Fibroblast of lung (primary cell): ENCODE results near the gene POLD3. TPM values are rescaled to one million over a fixed set of nuclear protein-coding genes. Genes with fewer than 3 reads are reported as not detected.

ENCODE experiments used
- DNase-seq, 2 donors: peaks; one replicate each; pipeline versions ENCODE4 v3.0.0 to v3.0.0-alpha.2; 2010; ENCODE audit warnings: low read depth in 2 of 2
- H2AFZ ChIP-seq: 2 replicates; pipeline ENCODE4 v1.5.1; 2012; ENCODE audit warnings: low read length, control low read depth, inconsistent platforms
- H3K27ac ChIP-seq: 2 replicates; pipeline ENCODE4 v1.5.1; 2011; ENCODE audit warnings: low read length, control low read depth; ENCODE audit not compliant: insufficient read depth
- H3K27me3 ChIP-seq: 2 replicates; pipeline ENCODE4 v1.5.1; 2011; ENCODE audit warnings: mild to moderate bottlenecking, low read length; ENCODE audit not compliant: control insufficient read depth, insufficient read depth
- H3K36me3 ChIP-seq: 2 replicates; pipeline ENCODE4 v1.5.1; 2011; ENCODE audit warnings: low read length; ENCODE audit not compliant: control insufficient read depth, insufficient read depth
- H3K4me1 ChIP-seq: 2 replicates; pipeline ENCODE4 v1.5.1; 2011; ENCODE audit warnings: low read length; ENCODE audit not compliant: control insufficient read depth, insufficient read depth; ENCODE audit errors: extremely low read depth
- H3K4me2 ChIP-seq: 2 replicates; pipeline ENCODE4 v1.5.1; 2011; ENCODE audit warnings: low read length, control low read depth; ENCODE audit not compliant: insufficient read depth; ENCODE audit errors: extremely low read depth
- H3K4me3 ChIP-seq, 4 experiments: fragments of 200-600 bp in 1 of 4; sonication (generic) in 1 of 4; replicated peaks in 1 of 4; 2 replicates each; pipeline ENCODE4 v1.5.1; 2011 to 2016; ENCODE audit warnings: low read length in 4 of 4, low read depth in 3 of 4, mild to moderate bottlenecking in 3 of 4, control low read depth in 2 of 4, inconsistent platforms in 1 of 4, mixed read lengths in 1 of 4; ENCODE audit not compliant: insufficient read depth in 1 of 4; ENCODE audit errors: control extremely low read depth in 1 of 4
- H3K79me2 ChIP-seq: 2 replicates; pipeline ENCODE4 v1.5.1; 2012; ENCODE audit warnings: mild to moderate bottlenecking, low read length, inconsistent platforms; ENCODE audit not compliant: control insufficient read depth, insufficient read depth
- H3K9ac ChIP-seq: 2 replicates; pipeline ENCODE4 v1.5.1; 2011; ENCODE audit warnings: mild to moderate bottlenecking, low read length, control low read depth; ENCODE audit not compliant: insufficient read depth
- H3K9me3 ChIP-seq: 2 replicates; pipeline ENCODE4 v1.5.1; 2012; ENCODE audit warnings: low read depth, low read length; ENCODE audit not compliant: control insufficient read depth, insufficient read depth
- H4K20me1 ChIP-seq: 2 replicates; pipeline ENCODE4 v1.5.1; 2011; ENCODE audit warnings: low read length; ENCODE audit not compliant: control insufficient read depth, insufficient read depth; ENCODE audit errors: extremely low read depth
- EZH2 ChIP-seq: IDR thresholded peaks from 2 replicates; pipeline ENCODE4 v1.5.1; 2012; ENCODE audit warnings: low read length, control low read depth, mild to moderate bottlenecking; ENCODE audit errors: missing control alignments
- polyA plus RNA-seq, 2 donors: library from polyadenylated mRNA; depleted of rRNA in 1 of 2; stranded (reverse) in 1 of 2; unstranded in 1 of 2; fragments of >200 nt; gene quantifications; 2 replicates each; pipeline ENCODE4 v1.2.1, GENCODE V29; 2011 to 2012; ENCODE audit warnings: missing spikeins in 1 of 2
- total RNA-seq: library from RNA; depleted of rRNA; stranded (reverse); fragments of >200 nt; gene quantifications from 2 replicates; pipeline ENCODE4 v1.2.1, GENCODE V29; 2014
- TF ChIP-seq, protein P1 (sequence below), 2 donors: IDR thresholded peaks in 1 of 2; conservative IDR thresholded peaks in 1 of 2; 1 replicate in 1 of 2; 2 replicates in 1 of 2; pipeline ENCODE4 v1.5.1; 2011 to 2012; ENCODE audit warnings: low read length in 2 of 2, control low read depth in 1 of 2, inconsistent platforms in 1 of 2, low read depth in 1 of 2, mild to moderate bottlenecking in 1 of 2

Gene POLD3
- total and polyA plus RNA-seq, 2 donors (not counting 1 experiment from before 2014, with no cell fraction given), result 9.1 to 13.7 TPM

DNA sequence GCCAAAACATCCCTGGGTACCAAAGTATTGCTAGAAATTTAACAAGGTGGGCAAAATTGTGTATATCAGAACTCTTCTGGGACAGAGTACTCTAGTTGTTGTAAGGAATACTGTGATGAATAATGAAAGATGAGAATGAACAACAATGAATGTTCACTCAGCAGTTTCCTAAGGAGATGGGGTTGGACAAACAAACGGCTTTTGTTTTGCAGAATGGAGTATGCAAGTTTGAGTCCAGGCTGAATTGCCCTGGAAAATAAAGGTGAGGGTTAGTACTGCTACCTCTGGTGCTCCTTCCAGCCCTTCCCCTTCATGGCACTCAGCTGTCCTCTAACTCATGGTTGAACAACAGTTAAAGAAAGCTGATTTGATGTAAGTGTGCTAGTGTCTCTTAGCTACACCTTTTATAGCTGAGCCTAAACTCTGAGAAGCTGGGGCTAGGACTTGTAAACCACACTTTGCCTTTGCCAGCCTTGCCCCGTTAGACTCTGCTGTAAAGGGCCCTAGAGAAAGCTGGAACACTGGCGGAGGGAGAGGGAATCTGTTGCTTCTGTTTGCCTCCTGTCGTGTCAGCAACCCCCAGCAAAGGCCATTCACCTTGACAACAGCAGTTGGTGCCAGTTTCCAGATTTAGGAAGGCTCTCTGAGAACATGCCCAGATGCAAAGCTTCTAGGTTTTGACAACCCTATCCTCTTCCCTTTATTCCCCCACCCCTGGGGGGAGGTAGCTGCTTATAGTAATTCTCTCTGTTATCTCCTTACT, 41.2 kb upstream of the POLD3 start:
- no peak for DNase-seq
- Histone ChIP-seq H3K4me1 (no peaks in the 10 kb centered on the region), H2AFZ (no peak overlapping the region), H3K9ac (no peak overlapping the region), H3K4me3 (no peak overlapping the region), H3K9me3 (no peaks in the 10 kb centered on the region), H3K27ac (no peak overlapping the region), H3K36me3 (no peaks in the 10 kb centered on the region), H3K4me2 (no peak overlapping the region), H4K20me1 (no peaks in the 10 kb centered on the region), H3K79me2 (no peaks in the 10 kb centered on the region), H3K27me3 (peaks cover 5% of the 10 kb centered on the region)
- TF ChIP-seq, protein P1, sequence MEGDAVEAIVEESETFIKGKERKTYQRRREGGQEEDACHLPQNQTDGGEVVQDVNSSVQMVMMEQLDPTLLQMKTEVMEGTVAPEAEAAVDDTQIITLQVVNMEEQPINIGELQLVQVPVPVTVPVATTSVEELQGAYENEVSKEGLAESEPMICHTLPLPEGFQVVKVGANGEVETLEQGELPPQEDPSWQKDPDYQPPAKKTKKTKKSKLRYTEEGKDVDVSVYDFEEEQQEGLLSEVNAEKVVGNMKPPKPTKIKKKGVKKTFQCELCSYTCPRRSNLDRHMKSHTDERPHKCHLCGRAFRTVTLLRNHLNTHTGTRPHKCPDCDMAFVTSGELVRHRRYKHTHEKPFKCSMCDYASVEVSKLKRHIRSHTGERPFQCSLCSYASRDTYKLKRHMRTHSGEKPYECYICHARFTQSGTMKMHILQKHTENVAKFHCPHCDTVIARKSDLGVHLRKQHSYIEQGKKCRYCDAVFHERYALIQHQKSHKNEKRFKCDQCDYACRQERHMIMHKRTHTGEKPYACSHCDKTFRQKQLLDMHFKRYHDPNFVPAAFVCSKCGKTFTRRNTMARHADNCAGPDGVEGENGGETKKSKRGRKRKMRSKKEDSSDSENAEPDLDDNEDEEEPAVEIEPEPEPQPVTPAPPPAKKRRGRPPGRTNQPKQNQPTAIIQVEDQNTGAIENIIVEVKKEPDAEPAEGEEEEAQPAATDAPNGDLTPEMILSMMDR (conservative IDR thresholded peaks at IDR 0.05 in 1 of 2, IDR thresholded peaks at IDR 0.05 in 1 of 2; ENCODE audit: low read depth in 1 of 2, low read length in 2 of 2), result no peak
- no peak for TF ChIP-seq EZH2

DNA sequence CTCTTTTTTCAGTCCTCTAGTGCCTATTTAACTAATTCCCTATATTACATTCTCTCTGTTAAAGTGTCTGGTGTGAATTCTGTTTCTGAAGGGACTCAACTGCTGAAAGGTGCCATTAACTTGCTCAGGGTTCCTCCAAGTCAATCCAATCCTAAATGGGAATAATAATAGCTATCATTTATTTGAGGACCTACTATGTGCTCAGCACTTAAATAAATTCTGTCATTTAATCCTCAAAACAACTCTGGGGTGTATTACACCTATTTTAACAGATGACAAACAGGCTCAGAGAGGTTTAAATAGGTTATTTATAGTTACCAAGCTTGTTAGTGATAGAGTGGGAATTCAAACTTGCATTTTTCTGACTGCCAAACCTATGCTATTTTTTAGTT, 40.6 kb upstream of the POLD3 start:
- Histone ChIP-seq H3K9ac (no peak overlapping the region), H3K4me3 (no peak overlapping the region), H3K9me3 (no peaks in the 10 kb centered on the region), H3K4me2 (no peak overlapping the region), H3K36me3 (no peaks in the 10 kb centered on the region), H3K27ac (no peak overlapping the region), H3K79me2 (no peaks in the 10 kb centered on the region), H3K27me3 (peaks cover 5% of the 10 kb centered on the region), H2AFZ (no peak overlapping the region), H3K4me1 (no peaks in the 10 kb centered on the region), H4K20me1 (no peaks in the 10 kb centered on the region)
- no peak for DNase-seq
- TF ChIP-seq EZH2, result no peak
- TF ChIP-seq, protein P1 (conservative IDR thresholded peaks at IDR 0.05 in 1 of 2, IDR thresholded peaks at IDR 0.05 in 1 of 2; ENCODE audit: low read depth in 1 of 2, low read length in 2 of 2), result no peak

DNA sequence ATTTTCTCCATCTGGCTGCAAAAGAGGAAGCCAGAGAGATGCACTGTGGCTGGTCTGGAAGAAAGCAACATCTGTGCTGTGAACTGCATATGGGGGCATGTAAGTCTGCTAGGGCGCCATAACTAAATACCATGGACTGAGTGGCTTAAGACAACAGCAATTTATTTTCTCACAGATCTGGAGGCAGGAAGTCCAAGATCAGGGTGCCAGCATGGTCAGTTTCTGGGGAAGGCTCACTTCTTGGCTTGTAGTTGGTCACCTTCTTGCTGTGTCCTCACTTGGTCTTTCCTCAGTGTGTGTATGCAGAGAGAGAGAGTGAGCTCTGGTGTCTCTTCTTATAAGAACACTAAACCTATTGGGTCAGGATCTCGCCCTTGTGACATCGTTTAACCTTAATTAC, 34.9 kb upstream of the POLD3 start:
- Histone ChIP-seq H3K4me3 (no peak overlapping the region), H3K4me2 (no peak overlapping the region), H3K9ac (no peak overlapping the region), H2AFZ (no peak overlapping the region), H3K27ac (no peak overlapping the region), H4K20me1 (no peaks in the 10 kb centered on the region), H3K4me1 (no peaks in the 10 kb centered on the region), H3K79me2 (no peaks in the 10 kb centered on the region), H3K9me3 (no peaks in the 10 kb centered on the region), H3K27me3 (peaks cover under 1% of the 10 kb centered on the region), H3K36me3 (no peaks in the 10 kb centered on the region)
- TF ChIP-seq EZH2, result no peak
- TF ChIP-seq, protein P1 (conservative IDR thresholded peaks at IDR 0.05 in 1 of 2, IDR thresholded peaks at IDR 0.05 in 1 of 2; ENCODE audit: low read depth in 1 of 2, low read length in 2 of 2), result no peak
- DNase-seq, result no peak
